HG03139 (cell line): ENCODE measurements around the gene SLC1A7.

Source experiments
- ATAC-seq: cut with Tn5 transposase; IDR thresholded peaks from one replicate; pipeline ENCODE4 v1.9.1; 2021; ENCODE audit not compliant: unreplicated experiment

The SLC1A7 gene

GRCh38 chr1:53134042-53134485, 8.4 kb downstream of the SLC1A7 start:
- ATAC-seq = no peak

DNA sequence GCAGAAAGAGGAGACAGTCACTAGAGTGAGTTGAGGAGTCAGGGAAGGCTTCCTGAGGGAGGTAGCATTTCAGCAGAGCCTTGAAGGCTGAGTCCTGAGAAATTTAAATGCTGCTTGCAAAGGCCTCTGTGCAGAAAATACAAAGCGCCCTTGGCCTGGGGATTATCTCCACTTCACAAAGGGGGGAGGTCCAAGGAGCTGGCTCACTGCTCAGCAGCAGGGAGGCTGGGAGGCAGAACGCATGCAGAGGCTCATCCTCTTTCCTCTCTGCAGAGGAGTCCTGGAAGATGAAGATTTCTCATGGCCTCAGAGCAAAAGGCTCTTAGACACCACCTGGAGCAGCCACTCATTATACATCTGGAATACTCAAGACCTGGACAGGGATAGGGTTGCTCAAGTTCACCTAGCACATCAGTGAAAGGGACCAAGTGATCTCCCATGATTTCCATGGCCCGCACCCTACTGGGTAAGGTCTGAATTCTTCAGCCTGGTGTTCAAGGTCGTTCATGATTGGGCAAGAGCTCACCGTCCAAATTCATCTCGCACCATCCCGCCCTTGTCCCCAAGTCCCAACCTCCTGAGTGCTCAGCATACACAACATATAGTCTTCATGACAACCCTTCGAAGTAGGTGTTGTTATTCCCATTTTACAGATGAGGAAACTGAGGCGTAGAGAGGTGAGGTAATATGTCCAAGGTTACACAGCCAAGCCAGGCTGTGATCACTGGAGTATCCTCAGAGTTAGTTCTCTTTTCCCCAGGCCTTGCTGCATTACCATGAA, 9.0 kb downstream of the SLC1A7 start:
- ATAC-seq = no peak

DNA sequence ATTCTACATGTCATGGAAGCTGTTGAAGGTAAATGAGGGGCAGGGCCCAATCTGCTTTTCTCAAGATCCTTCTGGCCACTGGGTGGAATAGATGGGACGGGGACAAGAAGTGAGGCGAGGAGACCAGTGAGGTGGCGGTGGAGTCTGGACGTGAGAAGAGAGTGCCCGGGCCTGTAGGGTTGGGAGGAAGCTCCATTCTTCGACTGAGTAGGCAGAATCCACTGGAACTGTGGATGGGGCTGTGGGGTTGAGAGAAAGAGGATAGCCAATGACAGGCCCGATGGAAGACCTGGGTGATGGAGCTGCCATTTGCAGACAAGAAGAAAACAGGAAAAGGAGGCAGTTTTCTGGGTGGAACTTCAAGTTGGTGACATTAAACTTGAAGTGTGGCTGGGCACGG, 10.3 kb downstream of the SLC1A7 start:
- ATAC-seq = no peak

- ATAC-seq = no peak
Observed at GRCh38 chr1:53131590-53131938, 10.9 kb downstream of the SLC1A7 start.

DNA sequence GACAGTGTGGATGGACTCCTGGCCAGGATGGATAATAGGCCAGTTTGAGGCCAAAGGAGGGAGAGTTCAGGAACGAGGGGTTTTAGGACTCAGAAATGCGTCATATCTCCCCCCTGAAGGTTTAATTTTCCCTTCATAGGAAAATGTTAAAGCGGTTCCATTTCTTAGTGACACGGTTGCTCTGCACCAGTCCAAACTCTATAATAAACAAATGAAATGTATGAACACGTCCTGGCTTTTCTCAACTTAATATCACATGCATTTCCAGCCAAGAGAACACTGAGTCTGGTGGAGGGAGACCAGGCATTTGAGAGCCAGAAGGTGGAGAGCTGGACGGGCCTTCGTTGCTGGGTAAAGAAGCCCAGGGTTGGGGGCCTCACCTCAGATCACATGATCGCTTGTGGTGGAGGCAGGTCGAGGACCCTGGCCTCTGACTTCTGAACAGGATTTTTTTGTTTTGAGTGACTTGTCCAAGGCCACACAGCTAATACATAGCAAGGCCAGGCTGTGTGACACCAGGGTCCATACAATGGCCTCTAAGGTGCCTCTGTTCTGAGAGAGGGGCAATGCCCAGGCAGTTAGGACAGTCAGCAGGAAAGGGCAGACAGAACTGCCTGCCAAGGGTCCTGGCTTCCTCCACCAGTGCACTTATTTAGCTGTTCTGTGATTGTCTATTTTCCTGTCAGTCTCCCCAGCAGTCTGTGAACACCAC, 11.4 kb downstream of the SLC1A7 start:
- ATAC-seq = no peak

GRCh38 chr1:53130598-53130877, 11.9 kb downstream of the SLC1A7 start:
- no peak for ATAC-seq

- ATAC-seq = no peak
Observed at GRCh38 chr1:53129891-53130597, 12.4 kb downstream of the SLC1A7 start.

GRCh38 chr1:53128401-53128800, 14.0 kb downstream of the SLC1A7 start:
- ATAC-seq = no peak

- no peak for ATAC-seq
Observed at GRCh38 chr1:53127546-53127945, 14.9 kb downstream of the SLC1A7 start.

- no peak for ATAC-seq
Observed at GRCh38 chr1:53126495-53126894, 15.9 kb downstream of the SLC1A7 start.

GRCh38 chr1:53125623-53126360, 16.6 kb downstream of the SLC1A7 start:
- ATAC-seq = no peak

DNA sequence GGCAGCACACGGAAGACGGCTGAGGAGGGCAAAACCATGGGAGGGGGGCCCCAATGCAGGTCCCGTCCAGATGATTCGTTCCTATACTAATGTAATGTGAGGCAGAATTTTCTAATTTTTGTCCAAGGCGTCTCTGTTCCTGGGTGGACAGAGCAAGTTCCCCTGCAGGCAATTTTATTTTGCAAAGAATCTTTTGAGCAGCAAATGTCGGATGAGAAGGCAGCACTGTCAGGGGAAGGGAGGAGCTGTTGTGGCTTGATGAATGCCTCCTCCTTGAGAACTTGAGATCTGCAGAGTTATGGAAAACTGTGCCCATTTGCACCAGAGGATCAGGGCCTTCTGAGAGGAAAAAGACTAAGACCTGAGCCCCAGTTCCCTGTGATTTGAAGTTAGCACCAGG, 17.3 kb downstream of the SLC1A7 start:
- no peak for ATAC-seq

GRCh38 chr1:53123453-53124140, 18.8 kb downstream of the SLC1A7 start:
- ATAC-seq = no peak

DNA sequence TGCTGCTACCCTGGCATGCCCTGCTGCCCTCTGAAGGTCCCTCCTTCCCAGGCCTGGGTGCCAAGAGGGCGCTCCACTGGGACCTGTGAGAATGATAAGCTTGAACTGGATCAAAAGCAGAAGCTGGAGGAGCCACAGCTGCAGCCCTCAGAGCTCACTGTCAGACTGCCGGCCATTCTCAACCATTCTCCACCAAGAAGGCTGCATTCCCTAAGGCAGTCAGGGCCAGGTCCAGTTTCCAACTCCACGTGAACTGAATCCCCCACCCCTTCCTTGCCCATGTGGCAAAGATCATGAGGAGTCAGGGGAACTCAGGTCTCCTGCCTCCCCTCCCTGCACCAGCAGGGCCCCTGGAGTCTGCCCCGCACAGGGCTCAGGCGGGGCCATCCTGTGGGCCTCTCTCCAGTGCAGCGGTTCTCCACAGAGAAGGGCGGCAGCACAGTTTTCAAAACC, 19.5 kb downstream of the SLC1A7 start:
- ATAC-seq = no peak

GRCh38 chr1:53122201-53122885, 20.1 kb downstream of the SLC1A7 start:
- ATAC-seq = no peak

DNA sequence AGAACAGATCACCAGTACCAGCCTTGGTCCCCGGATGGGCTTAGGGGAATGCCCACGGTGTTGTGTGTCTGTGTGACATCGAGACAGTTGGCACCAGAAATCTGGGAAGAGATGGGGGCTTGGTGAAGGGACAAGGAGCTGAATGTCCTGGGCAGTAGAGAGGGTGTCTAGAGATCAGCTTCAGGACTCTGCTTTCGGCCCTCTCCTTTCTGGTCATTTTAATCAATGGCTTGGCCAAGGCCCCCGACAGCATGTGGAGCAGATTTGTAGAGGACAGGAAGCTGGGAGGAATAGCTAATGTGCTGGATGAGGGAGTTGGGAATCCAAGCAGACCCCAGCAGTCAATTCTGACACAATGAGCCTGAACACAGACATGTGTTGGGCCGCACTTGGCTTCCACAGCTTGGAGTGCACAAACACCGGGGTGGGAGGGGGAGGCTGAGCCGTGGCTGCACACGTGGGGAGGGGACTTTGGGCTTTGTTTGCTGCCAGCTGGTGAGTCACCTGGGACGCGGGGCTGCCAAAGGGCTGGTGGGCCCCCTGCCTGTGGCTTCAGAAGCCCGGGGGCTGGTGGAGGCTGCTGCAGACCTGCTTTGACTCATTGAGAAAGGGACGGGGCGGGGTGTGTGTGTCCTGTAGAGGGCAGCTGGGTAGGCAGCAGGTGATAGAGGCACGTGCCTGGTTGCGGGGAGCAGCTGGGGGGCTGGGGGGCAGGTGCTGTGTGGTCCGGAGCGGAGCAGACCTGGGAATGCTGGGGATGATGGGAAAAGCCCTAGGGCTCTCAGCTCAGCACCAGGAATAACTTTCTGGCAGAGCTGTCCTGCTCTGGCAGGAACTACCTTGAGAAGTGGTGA, 20.9 kb downstream of the SLC1A7 start:
- no peak for ATAC-seq

GRCh38 chr1:53120659-53121058, 21.8 kb downstream of the SLC1A7 start:
- ATAC-seq = no peak

GRCh38 chr1:53117836-53118235, 24.6 kb downstream of the SLC1A7 start:
- no peak for ATAC-seq

- ATAC-seq = no peak
Observed at GRCh38 chr1:53116933-53117600, 25.4 kb downstream of the SLC1A7 start.
